Measurements from ENCODE around the gene SLC19A2.
"Not testable (repeated sequence)": the region's sequence is repeated elsewhere in the genome, so short reads cannot be mapped to it uniquely, and the experiment has no call there.

SLC19A2 gene

GRCh38 chr1:169508432-169509338 is 22.9 kb upstream of the SLC19A2 start:
- DNase-seq = no peak

GRCh38 chr1:169507413-169507812 is 21.7 kb upstream of the SLC19A2 start:
- no peak for DNase-seq

- DNase-seq = not testable (repeated sequence)
Measured at GRCh38 chr1:169503601-169504000, 17.9 kb upstream of the SLC19A2 start.

- no peak for DNase-seq
Measured at GRCh38 chr1:169499807-169500206, 14.1 kb upstream of the SLC19A2 start.

- DNase-seq = no peak
Measured at GRCh38 chr1:169497317-169497716, 11.6 kb upstream of the SLC19A2 start.

GRCh38 chr1:169495916-169496315 is 10.2 kb upstream of the SLC19A2 start:
- DNase-seq = no peak

GRCh38 chr1:169495046-169495775 is 9.5 kb upstream of the SLC19A2 start:
- DNase-seq = no peak

- no peak for DNase-seq
Measured at GRCh38 chr1:169494343-169494742, 8.6 kb upstream of the SLC19A2 start.

- DNase-seq = no peak
Measured at GRCh38 chr1:169493251-169493650, 7.5 kb upstream of the SLC19A2 start.

- no peak for DNase-seq
Measured at GRCh38 chr1:169491845-169492281, 6.1 kb upstream of the SLC19A2 start.

GRCh38 chr1:169488157-169488556 is 2.4 kb upstream of the SLC19A2 start:
- DNase-seq = no peak

GRCh38 chr1:169487561-169487960 is 1.8 kb upstream of the SLC19A2 start:
- DNase-seq = no peak

- no peak for DNase-seq
Measured at GRCh38 chr1:169487133-169487532, 1.4 kb upstream of the SLC19A2 start.

- peak; percentile 27 for DNase-seq
Measured at GRCh38 chr1:169486281-169487051, 722 bp upstream of the SLC19A2 start.

GRCh38 chr1:169484683-169485430 is 887 bp downstream of the SLC19A2 start:
- peak; percentile 46 for DNase-seq

GRCh38 chr1:169484101-169484500 is 1.6 kb downstream of the SLC19A2 start:
- no peak for DNase-seq

- DNase-seq = no peak
Measured at GRCh38 chr1:169483500-169483966, 2.2 kb downstream of the SLC19A2 start.

- DNase-seq = no peak
Measured at GRCh38 chr1:169479363-169480066, 6.2 kb downstream of the SLC19A2 start.

- DNase-seq = no peak
Measured at GRCh38 chr1:169478094-169478672, 7.6 kb downstream of the SLC19A2 start.

- no peak for DNase-seq
Measured at GRCh38 chr1:169475806-169476387, 9.8 kb downstream of the SLC19A2 start.
